ENCODE data around the gene BRME1.
A peak's percentile ranks its signal among the peaks of the same experiment; 100 is the strongest.

Gene BRME1

DNA sequence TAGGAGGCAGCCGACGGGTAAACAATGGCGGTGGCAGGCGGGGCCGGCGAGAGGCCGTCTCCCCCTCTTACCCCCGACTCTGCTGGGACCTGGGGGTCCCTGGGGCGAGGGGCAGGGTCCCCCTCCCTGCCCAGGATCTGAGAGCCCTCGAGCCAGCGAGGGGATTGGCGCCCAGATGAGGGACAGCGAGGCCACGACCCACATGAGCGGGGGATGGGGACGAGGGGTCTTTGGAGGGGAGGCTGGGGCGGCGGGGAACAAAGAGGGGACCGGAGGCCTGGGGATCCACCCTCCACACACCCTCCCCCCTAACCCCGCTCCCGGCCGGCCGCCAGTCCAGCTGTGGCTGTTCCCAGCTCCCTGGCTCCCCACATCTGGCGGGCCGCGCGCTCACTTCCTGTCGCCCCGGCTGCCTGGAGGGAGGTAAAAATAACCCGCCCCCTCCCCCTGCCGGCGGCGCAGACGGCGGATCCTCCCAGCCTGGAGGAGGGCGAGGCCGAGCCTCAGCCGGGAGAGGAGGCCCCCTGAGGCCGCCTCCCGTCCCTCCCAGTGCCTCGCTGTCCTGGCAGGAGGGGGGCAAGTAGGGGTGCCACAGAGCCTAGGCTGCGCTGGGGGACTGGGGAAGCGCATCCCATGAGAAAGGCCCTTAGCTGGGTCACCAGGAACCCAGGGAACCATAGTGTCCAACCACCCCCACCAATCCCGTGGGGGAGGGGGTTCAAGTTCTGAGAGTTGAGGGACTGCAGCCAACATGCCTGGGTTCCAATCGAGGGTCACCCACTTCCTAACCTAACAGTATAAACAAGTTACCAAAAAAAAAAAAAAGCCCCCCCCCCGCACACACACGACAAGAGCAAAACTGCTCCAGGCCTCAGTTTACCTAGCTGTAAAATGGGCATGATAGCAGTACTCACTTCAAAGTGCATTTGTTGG is 58.2 kb downstream of the BRME1 start (continued):
- TF ChIP-seq, protein P1, sequence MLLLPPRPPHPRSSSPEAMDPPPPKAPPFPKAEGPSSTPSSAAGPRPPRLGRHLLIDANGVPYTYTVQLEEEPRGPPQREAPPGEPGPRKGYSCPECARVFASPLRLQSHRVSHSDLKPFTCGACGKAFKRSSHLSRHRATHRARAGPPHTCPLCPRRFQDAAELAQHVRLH (tag by site-specific recombination; IDR thresholded peaks at IDR 0.05) = peak; percentile 65; the same call in 1 of the 2 replicates
- TF ChIP-seq ZSCAN16 (tag by site-specific recombination; IDR thresholded peaks at IDR 0.05) = no peak
- TF ChIP-seq ZFHX2 (tag by site-specific recombination; conservative IDR thresholded peaks at IDR 0.05) = peak; percentile 55; the same call in 1 of the 2 replicates
- no peak for TF ChIP-seq ELK4 (IDR thresholded peaks at IDR 0.05; ENCODE audit: borderline replicate concordance, low read depth, low read length)
- no peak for TF ChIP-seq AEBP2 (tag by site-specific recombination; IDR thresholded peaks at IDR 0.05; ENCODE audit: borderline replicate concordance)
- TF ChIP-seq, protein P2, sequence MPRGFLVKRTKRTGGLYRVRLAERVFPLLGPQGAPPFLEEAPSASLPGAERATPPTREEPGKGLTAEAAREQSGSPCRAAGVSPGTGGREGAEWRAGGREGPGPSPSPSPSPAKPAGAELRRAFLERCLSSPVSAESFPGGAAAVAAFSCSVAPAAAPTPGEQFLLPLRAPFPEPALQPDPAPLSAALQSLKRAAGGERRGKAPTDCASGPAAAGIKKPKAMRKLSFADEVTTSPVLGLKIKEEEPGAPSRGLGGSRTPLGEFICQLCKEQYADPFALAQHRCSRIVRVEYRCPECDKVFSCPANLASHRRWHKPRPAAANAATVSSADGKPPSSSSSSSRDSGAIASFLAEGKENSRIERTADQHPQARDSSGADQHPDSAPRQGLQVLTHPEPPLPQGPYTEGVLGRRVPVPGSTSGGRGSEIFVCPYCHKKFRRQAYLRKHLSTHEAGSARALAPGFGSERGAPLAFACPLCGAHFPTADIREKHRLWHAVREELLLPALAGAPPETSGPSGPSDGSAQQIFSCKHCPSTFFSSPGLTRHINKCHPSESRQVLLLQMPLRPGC (tag by site-specific recombination; IDR thresholded peaks at IDR 0.05) = peak; percentile 34; the same call in 1 of the 2 replicates
- TF ChIP-seq ZNF561 (tag by site-specific recombination; IDR thresholded peaks at IDR 0.05; ENCODE audit: borderline replicate concordance) = peak; percentile 89
- no peak for TF ChIP-seq ZNF701 (tag by site-specific recombination; IDR thresholded peaks at IDR 0.05)
- TF ChIP-seq ZNF311 (tag by site-specific recombination; IDR thresholded peaks at IDR 0.05; ENCODE audit: borderline replicate concordance) = no peak
- no peak for TF ChIP-seq ZNF433 (tag by site-specific recombination; IDR thresholded peaks at IDR 0.05; ENCODE audit: low read depth)
- peak; percentile 77 for TF ChIP-seq KLF1 (tag by site-specific recombination; IDR thresholded peaks at IDR 0.05)
- TF ChIP-seq PBX3 (CRISPR knock-in tag; IDR thresholded peaks at IDR 0.05) = no peak
- TF ChIP-seq ZBTB8A (tag by site-specific recombination; IDR thresholded peaks at IDR 0.05) = peak; percentile 69; the same call in 1 of the 2 replicates
- TF ChIP-seq ZNF514 (tag by site-specific recombination; IDR thresholded peaks at IDR 0.05) = no peak
- no peak for TF ChIP-seq ZNF155 (tag by site-specific recombination; IDR thresholded peaks at IDR 0.05)
- peak; percentile 93 for TF ChIP-seq SP2 (tag by site-specific recombination; IDR thresholded peaks at IDR 0.05)
- no peak for TF ChIP-seq BCL11A (tag by site-specific recombination; IDR thresholded peaks at IDR 0.05; ENCODE audit: low read depth)
- TF ChIP-seq, protein P3, sequence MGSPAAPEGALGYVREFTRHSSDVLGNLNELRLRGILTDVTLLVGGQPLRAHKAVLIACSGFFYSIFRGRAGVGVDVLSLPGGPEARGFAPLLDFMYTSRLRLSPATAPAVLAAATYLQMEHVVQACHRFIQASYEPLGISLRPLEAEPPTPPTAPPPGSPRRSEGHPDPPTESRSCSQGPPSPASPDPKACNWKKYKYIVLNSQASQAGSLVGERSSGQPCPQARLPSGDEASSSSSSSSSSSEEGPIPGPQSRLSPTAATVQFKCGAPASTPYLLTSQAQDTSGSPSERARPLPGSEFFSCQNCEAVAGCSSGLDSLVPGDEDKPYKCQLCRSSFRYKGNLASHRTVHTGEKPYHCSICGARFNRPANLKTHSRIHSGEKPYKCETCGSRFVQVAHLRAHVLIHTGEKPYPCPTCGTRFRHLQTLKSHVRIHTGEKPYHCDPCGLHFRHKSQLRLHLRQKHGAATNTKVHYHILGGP (tag by site-specific recombination; IDR thresholded peaks at IDR 0.05) = no peak
- no peak for TF ChIP-seq ZNF292 (tag by site-specific recombination; IDR thresholded peaks at IDR 0.05; ENCODE audit: borderline replicate concordance, low read depth)
- TF ChIP-seq ZNF510 (tag by site-specific recombination; IDR thresholded peaks at IDR 0.05; ENCODE audit: insufficient replicate concordance) = no peak
- TF ChIP-seq ZNF202 (tag by site-specific recombination; IDR thresholded peaks at IDR 0.05; ENCODE audit: borderline replicate concordance) = no peak
- no peak for TF ChIP-seq ZNF747 (tag by site-specific recombination; IDR thresholded peaks at IDR 0.05)
- TF ChIP-seq YY1 (tag by site-specific recombination; IDR thresholded peaks at IDR 0.05) = peak; percentile 68
- peak; percentile 38 for TF ChIP-seq ZNF423 (tag by site-specific recombination; IDR thresholded peaks at IDR 0.05)
- TF ChIP-seq ZNF830 (tag by site-specific recombination; IDR thresholded peaks at IDR 0.05; ENCODE audit: low read depth) = no peak
- peak; percentile 54 for TF ChIP-seq SP3 (tag by site-specific recombination; IDR thresholded peaks at IDR 0.05)
- TF ChIP-seq ZBTB48 (tag by site-specific recombination; IDR thresholded peaks at IDR 0.05) = peak; percentile 60
- TF ChIP-seq ZNF558 (tag by site-specific recombination; IDR thresholded peaks at IDR 0.05) = peak; percentile 51; the same call in 1 of the 2 replicates
- TF ChIP-seq ZNF426 (tag by site-specific recombination; IDR thresholded peaks at IDR 0.05) = no peak
- 0 out of 2 replicates have a peak, but pooled peaks have one; percentile 23 for TF ChIP-seq ZXDB (tag by site-specific recombination; IDR thresholded peaks at IDR 0.05)
- no peak for TF ChIP-seq ZNF585B (tag by site-specific recombination; IDR thresholded peaks at IDR 0.05)
- peak; percentile 43; the same call in 1 of the 2 replicates for TF ChIP-seq ZBTB20 (tag by site-specific recombination; IDR thresholded peaks at IDR 0.05)

All from HEK293 (cell line).